ENCODE measurements around the gene HS2ST1.
"Not testable (repeated sequence)": the region's sequence is repeated elsewhere in the genome, so short reads cannot be mapped to it uniquely, and the experiment has no call there.

DNA sequence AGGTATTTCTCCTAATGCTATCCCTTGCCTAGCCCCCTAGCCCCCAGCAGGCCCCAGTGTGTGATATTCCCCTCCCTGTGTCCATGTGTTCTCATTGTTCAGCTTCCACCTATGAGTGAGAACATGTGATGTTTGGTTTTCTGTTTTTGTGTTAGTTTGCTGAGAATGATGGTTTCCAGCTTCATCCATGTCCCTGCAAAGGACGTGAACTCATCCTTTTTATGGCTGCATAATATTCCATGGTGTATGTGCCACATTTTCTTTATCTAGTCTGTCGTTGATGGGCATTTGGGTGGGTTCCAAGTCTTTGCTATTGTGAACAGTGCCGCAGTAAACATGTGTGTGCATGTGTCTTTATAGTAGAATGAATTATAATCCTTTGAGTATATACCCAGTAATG, 75.3 kb downstream of the HS2ST1 start:
- TF ChIP-seq, protein P1, sequence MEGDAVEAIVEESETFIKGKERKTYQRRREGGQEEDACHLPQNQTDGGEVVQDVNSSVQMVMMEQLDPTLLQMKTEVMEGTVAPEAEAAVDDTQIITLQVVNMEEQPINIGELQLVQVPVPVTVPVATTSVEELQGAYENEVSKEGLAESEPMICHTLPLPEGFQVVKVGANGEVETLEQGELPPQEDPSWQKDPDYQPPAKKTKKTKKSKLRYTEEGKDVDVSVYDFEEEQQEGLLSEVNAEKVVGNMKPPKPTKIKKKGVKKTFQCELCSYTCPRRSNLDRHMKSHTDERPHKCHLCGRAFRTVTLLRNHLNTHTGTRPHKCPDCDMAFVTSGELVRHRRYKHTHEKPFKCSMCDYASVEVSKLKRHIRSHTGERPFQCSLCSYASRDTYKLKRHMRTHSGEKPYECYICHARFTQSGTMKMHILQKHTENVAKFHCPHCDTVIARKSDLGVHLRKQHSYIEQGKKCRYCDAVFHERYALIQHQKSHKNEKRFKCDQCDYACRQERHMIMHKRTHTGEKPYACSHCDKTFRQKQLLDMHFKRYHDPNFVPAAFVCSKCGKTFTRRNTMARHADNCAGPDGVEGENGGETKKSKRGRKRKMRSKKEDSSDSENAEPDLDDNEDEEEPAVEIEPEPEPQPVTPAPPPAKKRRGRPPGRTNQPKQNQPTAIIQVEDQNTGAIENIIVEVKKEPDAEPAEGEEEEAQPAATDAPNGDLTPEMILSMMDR (IDR thresholded peaks at IDR 0.05; ENCODE audit: low read length): not testable (repeated sequence)
- not testable (repeated sequence) for TF ChIP-seq EZH2 (IDR thresholded peaks at IDR 0.05; ENCODE audit: borderline replicate concordance, low read length)

Data from OCI-LY1 (cell line).